Stimulated activated CD4-positive, alpha-beta T cell treated with anti-CD3 and anti-CD28 coated beads, Interleukin-4, amount 100 ng/mL, for 1 hour (primary cell): Measurements from ENCODE around the gene NAA80.
A peak's percentile ranks its signal among the peaks of the same experiment; 100 is the strongest.
"Not testable (repeated sequence)": the region's sequence is repeated elsewhere in the genome, so short reads cannot be mapped to it uniquely, and the experiment has no call there.

Experiments used
- DNase-seq: peaks from one replicate; pipeline ENCODE4 v3.0.0-alpha.2; 2020

Gene NAA80

GRCh38 chr3:50268703-50269451, 30.3 kb downstream of the NAA80 start, which contains the start of gene SEMA3B:
TSS of gene SEMA3B (plus strand) at chr3:50269147. CDS start at chr3:50269241, 94 bp downstream.
- DNase-seq = no peak

GRCh38 chr3:50268276-50268675, 30.9 kb downstream of the NAA80 start:
- DNase-seq = no peak

- no peak for DNase-seq
Measured at GRCh38 chr3:50267280-50267913, 31.8 kb downstream of the NAA80 start.

- no peak for DNase-seq
Measured at GRCh38 chr3:50266836-50267235, 32.4 kb downstream of the NAA80 start.

GRCh38 chr3:50266017-50266416, 33.2 kb downstream of the NAA80 start:
- no peak for DNase-seq

- DNase-seq = no peak
Measured at GRCh38 chr3:50265571-50265970, 33.6 kb downstream of the NAA80 start.

GRCh38 chr3:50264964-50265485, 34.2 kb downstream of the NAA80 start:
- DNase-seq = no peak

- no peak for DNase-seq
Measured at GRCh38 chr3:50264383-50264963, 34.7 kb downstream of the NAA80 start.

- no peak for DNase-seq
Measured at GRCh38 chr3:50263478-50264382, 35.5 kb downstream of the NAA80 start.

- no peak for DNase-seq
Measured at GRCh38 chr3:50262778-50263177, 36.4 kb downstream of the NAA80 start.

GRCh38 chr3:50262200-50262599, 37.0 kb downstream of the NAA80 start:
- not testable (repeated sequence) for DNase-seq

- no peak for DNase-seq
Measured at GRCh38 chr3:50261505-50261904, 37.7 kb downstream of the NAA80 start.

- DNase-seq = no peak
Measured at GRCh38 chr3:50260942-50261441, 38.2 kb downstream of the NAA80 start.

GRCh38 chr3:50260027-50260941, 38.9 kb downstream of the NAA80 start:
- DNase-seq = peak; percentile 83

- no peak for DNase-seq
Measured at GRCh38 chr3:50259432-50260026, 39.7 kb downstream of the NAA80 start.

- DNase-seq = no peak
Measured at GRCh38 chr3:50258979-50259378, 40.2 kb downstream of the NAA80 start.

GRCh38 chr3:50258029-50258680, 41.0 kb downstream of the NAA80 start:
- DNase-seq = no peak

GRCh38 chr3:50256978-50257890, 42.0 kb downstream of the NAA80 start:
- peak; percentile 49 for DNase-seq

- no peak for DNase-seq
Measured at GRCh38 chr3:50255251-50255615, 44.0 kb downstream of the NAA80 start.
